Astrocyte (in vitro differentiated cells and primary cell): ENCODE results near the gene ONECUT3. TPM values are rescaled to one million over a fixed set of nuclear protein-coding genes. Genes with fewer than 3 reads are reported as not detected.
A peak's percentile ranks its signal among the peaks of the same experiment; 100 is the strongest.

Experiments
- DNase-seq: peaks from one replicate; pipeline ENCODE4 v3.0.0-alpha.2; 2010; ENCODE audit warnings: low read depth
- FAIRE-seq: peaks from 2 replicates; lab custom pipeline; 2011; peaks lifted over from hg19 to GRCh38; lab: Jason Lieb, UNC
- H2AFZ ChIP-seq: 2 replicates; pipeline ENCODE4 v1.6.0; 2012; ENCODE audit warnings: low read depth, low read length, inconsistent platforms
- H3K27ac ChIP-seq: 2 replicates; pipeline ENCODE4 v1.5.1; 2011; ENCODE audit warnings: low read depth, low read length, inconsistent platforms
- H3K27me3 ChIP-seq: 2 replicates; pipeline ENCODE4 v1.6.0; 2011; ENCODE audit warnings: low read length, inconsistent platforms; ENCODE audit not compliant: insufficient read depth
- H3K36me3 ChIP-seq: 2 replicates; pipeline ENCODE4 v1.5.1; 2011; ENCODE audit warnings: low read length, inconsistent platforms; ENCODE audit not compliant: insufficient read depth
- H3K4me1 ChIP-seq: 2 replicates; pipeline ENCODE4 v1.5.1; 2011; ENCODE audit warnings: low read length, inconsistent platforms; ENCODE audit not compliant: insufficient read depth
- H3K4me2 ChIP-seq: 2 replicates; pipeline ENCODE4 v1.6.0; 2012; ENCODE audit warnings: low read length, inconsistent platforms
- H3K4me3 ChIP-seq: 2 replicates; pipeline ENCODE4 v1.5.1; 2011; ENCODE audit warnings: low read depth, mild to moderate bottlenecking, low read length, inconsistent platforms; ENCODE audit not compliant: insufficient read depth
- H3K79me2 ChIP-seq: 2 replicates; pipeline ENCODE4 v1.6.0; 2012; ENCODE audit warnings: mild to moderate bottlenecking, low read length, inconsistent platforms; ENCODE audit not compliant: insufficient read depth
- H3K9ac ChIP-seq: 2 replicates; pipeline ENCODE4 v1.6.0; 2012; ENCODE audit warnings: mild to moderate bottlenecking, low read length, inconsistent platforms
- H3K9me3 ChIP-seq: 2 replicates; pipeline ENCODE4 v1.5.1; 2012; ENCODE audit warnings: low read depth, mild to moderate bottlenecking, low read length, inconsistent platforms; ENCODE audit not compliant: insufficient read depth
- H4K20me1 ChIP-seq: 2 replicates; pipeline ENCODE4 v1.6.0; 2012; ENCODE audit warnings: low read length, inconsistent platforms; ENCODE audit not compliant: insufficient read depth
- H3K27ac Mint-ChIP-seq: one replicate; pipeline ENCODE4 v1.8.0; 2021; ENCODE audit warnings: mild to moderate bottlenecking, mixed read lengths; ENCODE audit not compliant: unreplicated experiment
- H3K27me3 Mint-ChIP-seq: one replicate; pipeline ENCODE4 v1.8.0; 2021; ENCODE audit warnings: low read depth, mixed read lengths; ENCODE audit not compliant: unreplicated experiment
- H3K36me3 Mint-ChIP-seq: one replicate; pipeline ENCODE4 v1.8.0; 2021; ENCODE audit warnings: low read depth, mixed read lengths; ENCODE audit not compliant: unreplicated experiment
- H3K4me1 Mint-ChIP-seq: one replicate; pipeline ENCODE4 v1.8.0; 2021; ENCODE audit warnings: low read depth, mixed read lengths; ENCODE audit not compliant: unreplicated experiment
- H3K4me3 Mint-ChIP-seq: one replicate; pipeline ENCODE4 v1.8.0; 2021; ENCODE audit warnings: mild to moderate bottlenecking, moderate library complexity, mixed read lengths; ENCODE audit not compliant: unreplicated experiment
- H3K9me3 Mint-ChIP-seq: one replicate; pipeline ENCODE4 v1.8.0; 2021; ENCODE audit warnings: mild to moderate bottlenecking, mixed read lengths; ENCODE audit not compliant: unreplicated experiment
- CTCF ChIP-seq: IDR thresholded peaks from 2 replicates; pipeline ENCODE4 v1.5.1; 2011; ENCODE audit warnings: low read depth, mild to moderate bottlenecking, inconsistent platforms, low read length, moderate library complexity; ENCODE audit not compliant: insufficient read depth
- EZH2 ChIP-seq: IDR thresholded peaks from 2 replicates; pipeline ENCODE4 v1.6.1; 2012; ENCODE audit warnings: mild to moderate bottlenecking, low read length, inconsistent platforms; ENCODE audit not compliant: insufficient read depth
- total RNA-seq: library from RNA; stranded (reverse); gene quantifications from 2 replicates; pipeline ENCODE4 v1.2.1, GENCODE V29; 2021

Gene ONECUT3
- total RNA-seq, 1 donor from 2014 or later: not detected

- H3K27me3 Mint-ChIP-seq: peaks cover 4% of the 10 kb centered on the region
- peak overlapping the region; percentile 60 for H3K9ac ChIP-seq
- FAIRE-seq (no peak), DNase-seq (peak; percentile 84)
- H3K4me2 ChIP-seq: peak overlapping the region; percentile 90
- no peaks in the 10 kb centered on the region for H3K4me1 Mint-ChIP-seq
- H3K4me1 ChIP-seq: peaks cover 14% of the 10 kb centered on the region
- peak overlapping the region; percentile 66 for H3K4me3 ChIP-seq
- no peaks in the 10 kb centered on the region for H3K27me3 ChIP-seq
- peaks cover 1% of the 10 kb centered on the region for H3K36me3 Mint-ChIP-seq
- H4K20me1 ChIP-seq: no peaks in the 10 kb centered on the region
- no peaks in the 10 kb centered on the region for H3K9me3 ChIP-seq
- peak; percentile 45 for TF ChIP-seq CTCF
- TF ChIP-seq EZH2: no peak
- H3K27ac ChIP-seq: peak overlapping the region; percentile 25
- H3K9me3 Mint-ChIP-seq: peaks cover 2% of the 10 kb centered on the region
- no peaks in the 10 kb centered on the region for H3K79me2 ChIP-seq
- H2AFZ ChIP-seq: peak overlapping the region; percentile 85
- H3K4me3 Mint-ChIP-seq: peak overlapping the region; percentile 93
- H3K36me3 ChIP-seq: no peaks in the 10 kb centered on the region
- peak overlapping the region; percentile 80 for H3K27ac Mint-ChIP-seq
Observed at GRCh38 chr19:1812426-1813191, 59.3 kb downstream of the ONECUT3 start.

- Histone ChIP-seq H3K9me3 (no peaks in the 10 kb centered on the region), H3K27me3 (no peaks in the 10 kb centered on the region), H4K20me1 (no peaks in the 10 kb centered on the region), H2AFZ (no peak overlapping the region), H3K4me1 (peaks cover 14% of the 10 kb centered on the region), H3K79me2 (no peaks in the 10 kb centered on the region), H3K4me3 (peak overlapping the region; percentile 66), H3K36me3 (no peaks in the 10 kb centered on the region), H3K27ac (no peak overlapping the region), H3K9ac (peak overlapping the region; percentile 60), H3K4me2 (peak overlapping the region; percentile 90)
- Mint-ChIP-seq H3K4me3 (peak overlapping the region; percentile 93), H3K27ac (peak overlapping the region; percentile 80), H3K9me3 (peaks cover 2% of the 10 kb centered on the region), H3K36me3 (peaks cover 1% of the 10 kb centered on the region), H3K4me1 (no peaks in the 10 kb centered on the region), H3K27me3 (peaks cover 4% of the 10 kb centered on the region)
- no peak for FAIRE-seq
- no peak for TF ChIP-seq EZH2
- TF ChIP-seq CTCF: no peak
- DNase-seq: no peak
Observed at GRCh38 chr19:1813192-1814182, 60.2 kb downstream of the ONECUT3 start.
